ENCODE measurements around the gene PLEKHA7.

PLEKHA7 gene

GRCh38 chr11:16801288-16801980 lies 212.8 kb downstream of the PLEKHA7 start:
- DNase-seq: no peak

- no peak for DNase-seq
These were observed 213.8 kb downstream of the PLEKHA7 start for GRCh38 chr11:16800382-16800781.

DNA sequence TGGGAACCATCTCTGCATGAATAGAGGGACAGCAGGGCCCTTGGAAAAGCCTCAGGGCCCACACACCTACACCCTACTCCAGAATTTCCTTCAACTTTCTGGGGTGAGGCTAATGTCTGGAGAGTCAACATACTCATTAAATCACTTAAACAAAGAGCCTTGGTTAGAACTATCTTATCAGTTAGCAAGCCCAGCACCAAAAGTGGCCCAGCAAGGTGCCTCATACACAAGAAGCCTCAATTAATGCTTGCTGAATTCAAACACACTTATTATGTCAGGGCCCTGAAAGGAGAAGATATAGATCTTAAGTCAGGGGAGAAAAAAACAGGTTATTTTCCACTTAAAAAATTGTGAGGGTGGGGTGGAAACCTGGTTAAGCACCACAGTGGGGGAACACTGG lies 214.3 kb downstream of the PLEKHA7 start:
- DNase-seq: no peak

DNA sequence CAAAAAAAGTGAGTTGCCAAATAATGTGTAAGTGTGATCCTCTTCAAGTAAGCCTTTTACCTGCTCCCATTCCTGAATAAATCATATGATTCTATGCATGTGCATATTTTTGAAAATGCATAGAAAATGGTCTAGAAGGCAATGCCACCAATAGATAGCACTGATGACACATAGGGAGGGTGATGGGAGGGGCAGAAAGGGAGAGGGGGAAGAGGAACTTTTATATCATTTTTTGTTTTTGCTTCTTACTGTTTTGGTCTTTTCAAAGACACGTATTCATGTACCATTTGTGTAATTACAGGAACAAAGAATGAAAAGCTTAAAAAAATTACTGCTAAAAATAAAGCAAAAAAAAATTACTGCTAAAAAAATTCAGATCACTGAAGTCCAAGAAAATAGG lies 215.0 kb downstream of the PLEKHA7 start:
- DNase-seq: no peak

- DNase-seq: no peak
These were observed 216.4 kb downstream of the PLEKHA7 start for GRCh38 chr11:16797776-16798175.

DNA sequence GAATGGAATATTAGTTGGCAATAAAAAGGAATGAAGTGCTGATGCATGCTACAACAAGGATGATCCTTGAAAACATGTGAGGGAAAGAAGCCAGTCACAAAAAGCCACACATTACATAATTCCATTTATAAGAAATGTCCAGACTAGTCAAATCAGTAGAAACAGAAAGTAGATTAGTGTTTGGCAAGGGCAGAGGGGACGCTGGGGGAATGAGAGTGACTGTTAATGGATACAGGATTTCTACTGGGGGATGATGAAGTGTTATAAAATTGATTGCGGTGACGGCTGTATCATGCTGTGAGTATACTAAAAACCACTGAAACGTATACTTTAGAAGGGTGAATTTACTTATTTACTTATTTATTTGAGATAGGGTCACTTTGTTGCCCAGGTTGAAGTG lies 217.9 kb downstream of the PLEKHA7 start:
- no peak for DNase-seq

GRCh38 chr11:16795146-16795545 lies 219.1 kb downstream of the PLEKHA7 start:
- no peak for DNase-seq

- DNase-seq: no peak
These were observed 220.0 kb downstream of the PLEKHA7 start for GRCh38 chr11:16794047-16794818.

DNA sequence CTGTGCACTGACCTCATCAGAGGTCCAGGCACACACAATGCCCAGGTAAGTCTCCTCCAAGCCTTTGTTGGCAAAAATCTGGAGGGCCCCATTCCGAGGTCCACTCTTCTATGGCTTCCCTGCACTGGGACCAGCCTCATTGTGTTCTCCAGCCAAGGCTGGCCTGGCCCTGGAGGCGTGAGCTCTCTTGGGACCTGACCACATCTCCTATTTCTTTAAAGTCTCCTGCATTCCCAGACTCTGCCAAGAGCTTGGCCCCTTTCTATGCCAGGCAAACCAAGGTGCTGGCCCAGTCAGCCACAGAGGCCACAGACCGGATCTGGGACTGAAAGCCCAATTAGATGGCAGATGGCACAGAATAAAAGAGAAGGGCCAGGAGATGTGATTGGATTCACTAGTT lies 220.7 kb downstream of the PLEKHA7 start:
- DNase-seq: no peak

- DNase-seq: no peak
These were observed 221.2 kb downstream of the PLEKHA7 start for GRCh38 chr11:16793009-16793408.

- no peak for DNase-seq
These were observed 221.8 kb downstream of the PLEKHA7 start for GRCh38 chr11:16792426-16792825.

- no peak for DNase-seq
These were observed 222.8 kb downstream of the PLEKHA7 start for GRCh38 chr11:16791191-16791961.

GRCh38 chr11:16790486-16791190 lies 223.6 kb downstream of the PLEKHA7 start:
- DNase-seq: no peak

- no peak for DNase-seq
These were observed 224.4 kb downstream of the PLEKHA7 start for GRCh38 chr11:16789560-16790485.

- DNase-seq: no peak
These were observed 225.2 kb downstream of the PLEKHA7 start for GRCh38 chr11:16789063-16789420.

- DNase-seq: peak in 3 of 5 donors; percentile 25 to 39 (median 28)
These were observed 225.8 kb downstream of the PLEKHA7 start for GRCh38 chr11:16788141-16789062.

DNA sequence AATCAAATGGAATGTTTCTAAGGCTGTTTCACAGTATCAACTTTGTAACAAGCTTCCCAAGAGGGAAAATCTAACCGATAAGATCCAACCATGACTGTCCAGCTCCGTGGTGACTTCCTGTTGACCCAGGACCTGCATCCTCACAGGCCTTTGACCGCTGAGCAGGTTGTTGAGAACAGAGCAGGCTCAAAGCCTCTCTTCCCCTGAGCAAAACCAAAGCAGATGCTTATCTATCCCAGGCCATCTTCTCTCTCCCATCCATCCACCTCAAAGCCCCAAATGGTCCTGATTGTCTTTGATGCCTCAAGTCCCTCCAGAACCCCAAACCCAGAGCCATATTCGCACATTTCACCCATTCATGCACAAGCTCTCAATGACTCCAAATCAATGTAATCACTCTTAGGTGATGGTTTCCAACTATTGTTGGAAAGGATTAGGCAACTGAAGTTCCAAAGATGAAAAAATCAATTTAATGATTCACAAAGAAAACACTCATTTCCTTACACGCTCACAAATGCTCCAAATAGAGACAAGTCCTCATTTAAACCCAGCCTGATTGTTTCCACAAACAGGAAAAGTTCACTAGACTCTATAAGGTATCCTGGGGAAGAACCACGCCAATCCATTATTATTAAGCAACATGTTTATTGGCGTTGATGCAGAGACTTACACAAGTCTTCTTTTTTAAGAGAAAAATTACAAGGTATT lies 227.0 kb downstream of the PLEKHA7 start:
- DNase-seq: no peak

GRCh38 chr11:16786131-16786530 lies 228.1 kb downstream of the PLEKHA7 start:
- no peak for DNase-seq

DNA sequence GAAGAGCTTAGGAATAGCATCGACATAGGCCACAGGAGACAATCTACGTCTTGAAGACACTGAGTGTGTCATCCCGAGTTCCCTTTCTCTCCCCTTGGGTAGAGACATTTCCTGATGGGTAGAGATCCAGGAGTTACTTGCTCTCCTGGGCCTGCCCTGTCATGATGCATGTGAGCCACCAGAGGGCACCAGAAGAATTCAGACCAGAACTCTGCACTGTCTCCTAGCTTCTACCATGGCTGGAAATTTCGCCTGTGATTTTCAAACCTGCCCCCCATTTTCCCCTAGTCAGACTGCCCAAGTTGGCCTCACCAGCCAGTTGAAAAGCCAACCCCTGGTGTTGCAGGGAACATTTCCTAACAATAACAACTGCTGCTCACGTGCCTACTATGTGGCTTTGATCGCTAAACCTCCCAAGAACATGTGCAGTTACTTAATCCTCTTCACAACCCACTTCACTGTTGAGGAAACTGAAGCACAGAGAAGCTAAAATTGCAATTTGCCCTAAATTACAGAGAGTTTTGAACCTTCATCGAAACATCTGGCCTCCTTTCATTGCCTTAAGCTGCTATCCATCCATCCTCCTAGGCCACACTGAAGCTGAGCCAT lies 228.6 kb downstream of the PLEKHA7 start:
- DNase-seq: peak in 3 of 5 donors; percentile 12 to 39 (median 34)

DNA sequence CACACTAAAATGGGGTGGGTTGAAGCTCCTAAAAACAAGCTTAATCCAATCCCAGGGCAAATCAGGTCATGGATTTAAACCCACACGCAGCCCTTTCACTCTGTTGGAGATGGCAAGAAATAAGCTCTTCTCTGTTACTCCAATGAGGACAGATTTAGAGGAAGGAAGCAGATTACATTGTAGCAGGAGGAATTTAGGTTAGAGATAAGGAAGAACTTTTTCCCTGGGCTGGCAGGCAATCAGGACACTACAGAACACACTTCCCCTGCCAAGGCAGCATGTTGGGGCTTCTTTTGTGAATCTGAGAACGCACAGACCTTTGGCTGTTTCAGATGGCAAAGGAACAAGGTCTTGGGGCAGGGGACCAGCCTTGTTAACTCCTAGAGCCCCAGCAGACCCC lies 229.5 kb downstream of the PLEKHA7 start:
- DNase-seq: no peak
